Measurements from ENCODE around the gene C9orf57. TPM values are rescaled to one million over a fixed set of nuclear protein-coding genes. Genes with fewer than 3 reads are reported as not detected.
"Not testable (repeated sequence)": the region's sequence is repeated elsewhere in the genome, so short reads cannot be mapped to it uniquely, and the experiment has no call there.

The C9orf57 gene
- total and polyA plus RNA-seq, 7 donors: 0.60 TPM; not detected in 6

DNA sequence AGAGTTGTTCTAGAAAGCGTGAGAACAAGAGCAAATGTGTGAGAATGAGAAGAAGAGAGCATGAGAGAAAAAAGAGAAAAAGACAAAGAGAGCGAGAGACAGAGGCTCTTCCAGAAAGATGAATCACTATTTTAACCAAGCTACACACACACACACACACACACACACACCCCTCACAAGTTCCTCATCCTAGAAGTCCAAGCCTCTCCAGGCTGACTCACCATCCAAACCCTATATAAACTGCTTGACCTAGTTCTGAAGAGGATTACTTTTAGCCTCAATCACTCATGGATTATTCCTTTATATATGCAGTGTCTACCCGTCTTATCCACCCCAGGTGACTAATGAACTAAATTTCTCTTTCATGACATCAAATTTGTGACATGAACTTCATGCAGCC is 37.6 kb downstream of the C9orf57 start:
- intact Hi-C loops (cut with DNase I): no loop called here
- H3K27ac ChIP-seq: no peak overlapping the region
- 53 to 83% methylated on average over 3 of the region's 3 CpGs for WGBS, 2 donors
- H3K9me3 ChIP-seq: no peaks in the 10 kb centered on the region
- no peak for TF ChIP-seq EP300 (IDR thresholded peaks at IDR 0.05)
- no peaks in the 10 kb centered on the region for H3K27me3 ChIP-seq
- no peak overlapping the region for H3K4me3 ChIP-seq
- no peaks in the 10 kb centered on the region for H3K36me3 ChIP-seq
- peaks cover 0 to 4% (median 0%) of the 10 kb centered on the region in 4 donors for H3K4me1 ChIP-seq
- no peak for DNase-seq

DNA sequence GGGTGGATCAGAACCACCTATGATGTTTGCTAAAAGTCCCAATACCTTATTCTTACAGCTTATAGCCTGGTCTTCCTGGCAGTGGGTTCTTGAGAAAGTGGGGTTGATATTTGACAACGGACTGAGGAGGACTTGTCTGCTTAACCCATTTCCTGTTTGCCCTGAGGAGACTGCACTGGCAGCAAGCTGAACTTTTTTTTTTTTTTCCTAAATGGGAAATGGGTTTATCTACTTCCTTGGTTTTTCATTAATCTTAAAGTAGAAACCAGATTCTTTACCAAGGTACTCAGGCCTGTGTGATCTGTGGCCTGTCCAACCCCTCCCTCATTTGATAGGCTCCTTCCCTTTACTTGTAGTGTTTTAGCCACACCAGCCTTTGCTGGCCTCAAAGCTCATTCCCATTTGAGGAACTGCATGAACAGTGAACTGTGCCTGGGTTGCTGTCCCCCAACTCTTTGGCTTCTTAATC is 47.1 kb downstream of the C9orf57 start:
- no peaks in the 10 kb centered on the region for H3K9me3 ChIP-seq
- whole genome bisulfite sequencing, 2 donors: 9 to 29% methylated on average over 1 of the region's 1 CpG
- no peaks in the 10 kb centered on the region for H3K4me1 ChIP-seq
- no peaks in the 10 kb centered on the region for H3K27me3 ChIP-seq
- TF ChIP-seq EP300 (IDR thresholded peaks at IDR 0.05): no peak
- TF ChIP-seq, protein P1, sequence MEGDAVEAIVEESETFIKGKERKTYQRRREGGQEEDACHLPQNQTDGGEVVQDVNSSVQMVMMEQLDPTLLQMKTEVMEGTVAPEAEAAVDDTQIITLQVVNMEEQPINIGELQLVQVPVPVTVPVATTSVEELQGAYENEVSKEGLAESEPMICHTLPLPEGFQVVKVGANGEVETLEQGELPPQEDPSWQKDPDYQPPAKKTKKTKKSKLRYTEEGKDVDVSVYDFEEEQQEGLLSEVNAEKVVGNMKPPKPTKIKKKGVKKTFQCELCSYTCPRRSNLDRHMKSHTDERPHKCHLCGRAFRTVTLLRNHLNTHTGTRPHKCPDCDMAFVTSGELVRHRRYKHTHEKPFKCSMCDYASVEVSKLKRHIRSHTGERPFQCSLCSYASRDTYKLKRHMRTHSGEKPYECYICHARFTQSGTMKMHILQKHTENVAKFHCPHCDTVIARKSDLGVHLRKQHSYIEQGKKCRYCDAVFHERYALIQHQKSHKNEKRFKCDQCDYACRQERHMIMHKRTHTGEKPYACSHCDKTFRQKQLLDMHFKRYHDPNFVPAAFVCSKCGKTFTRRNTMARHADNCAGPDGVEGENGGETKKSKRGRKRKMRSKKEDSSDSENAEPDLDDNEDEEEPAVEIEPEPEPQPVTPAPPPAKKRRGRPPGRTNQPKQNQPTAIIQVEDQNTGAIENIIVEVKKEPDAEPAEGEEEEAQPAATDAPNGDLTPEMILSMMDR (IDR thresholded peaks at IDR 0.05): no peak
- TF ChIP-seq POLR2AphosphoS5 (IDR thresholded peaks at IDR 0.05): no peak
- TF ChIP-seq POLR2A (IDR thresholded peaks at IDR 0.05): no peak
- intact Hi-C loops (cut with DNase I): no loop called here
- H3K27ac ChIP-seq: no peak overlapping the region
- DNase-seq: no peak
- no peaks in the 10 kb centered on the region for H3K36me3 ChIP-seq
- no peak overlapping the region for H3K4me3 ChIP-seq

DNA sequence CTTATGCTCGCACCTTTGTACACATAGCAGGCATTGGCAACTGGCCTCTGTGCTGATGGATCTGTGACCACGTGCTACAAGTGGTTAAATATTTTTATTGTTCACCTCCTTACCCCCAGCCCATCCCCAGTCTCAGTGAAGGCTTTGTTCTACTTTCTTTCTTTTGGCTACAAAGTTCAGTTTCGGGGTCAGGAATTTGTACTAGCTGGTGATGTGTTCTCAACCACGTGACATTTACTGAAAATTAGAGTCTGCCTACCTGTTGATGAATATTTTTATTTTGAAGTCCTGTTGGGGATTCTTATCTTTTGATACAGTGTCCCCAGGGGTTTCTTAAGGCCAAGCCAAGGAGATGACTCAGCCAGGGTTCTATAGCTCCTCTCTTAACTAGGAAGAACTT is 47.8 kb downstream of the C9orf57 start:
- no peaks in the 10 kb centered on the region for H3K4me1 ChIP-seq
- intact Hi-C loops (cut with DNase I): no loop called here
- no peak for DNase-seq
- 52 to 80% methylated on average over 4 of the region's 4 CpGs for WGBS, 2 donors
- no peak overlapping the region for H3K27ac ChIP-seq
- H3K9me3 ChIP-seq: no peaks in the 10 kb centered on the region
- H3K4me3 ChIP-seq: no peak overlapping the region
- H3K27me3 ChIP-seq: no peaks in the 10 kb centered on the region
- no peak for TF ChIP-seq POLR2A (IDR thresholded peaks at IDR 0.05)
- H3K36me3 ChIP-seq: no peaks in the 10 kb centered on the region

DNA sequence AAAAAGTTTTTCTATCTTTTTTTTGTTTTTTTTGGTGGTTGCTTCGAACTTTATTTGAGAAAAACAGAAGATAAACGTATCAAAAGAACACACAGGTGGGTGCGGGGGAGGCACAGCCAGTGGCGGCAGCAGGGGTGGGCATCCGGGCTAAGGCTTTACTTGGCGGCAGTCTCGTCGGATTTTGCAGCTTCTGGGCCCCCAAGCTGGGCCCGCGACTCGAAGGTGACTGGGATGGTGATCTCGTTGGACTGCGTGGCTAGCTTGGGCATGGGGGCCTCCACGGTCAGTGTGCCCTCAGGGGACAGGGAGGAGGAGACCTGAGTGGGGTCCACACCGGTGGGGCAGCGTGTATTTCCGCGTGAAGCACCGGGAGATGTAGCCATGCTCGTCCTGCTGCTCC is 52.7 kb downstream of the C9orf57 start:
- H3K36me3 ChIP-seq; H3K4me3 ChIP-seq; H3K4me1 ChIP-seq; H3K27me3 ChIP-seq; intact Hi-C loops (cut with DNase I); DNase-seq; H3K27ac ChIP-seq; H3K9me3 ChIP-seq: not testable (repeated sequence)
- WGBS, 2 donors: 90 to 92% methylated on average over 20 of the region's 20 CpGs

DNA sequence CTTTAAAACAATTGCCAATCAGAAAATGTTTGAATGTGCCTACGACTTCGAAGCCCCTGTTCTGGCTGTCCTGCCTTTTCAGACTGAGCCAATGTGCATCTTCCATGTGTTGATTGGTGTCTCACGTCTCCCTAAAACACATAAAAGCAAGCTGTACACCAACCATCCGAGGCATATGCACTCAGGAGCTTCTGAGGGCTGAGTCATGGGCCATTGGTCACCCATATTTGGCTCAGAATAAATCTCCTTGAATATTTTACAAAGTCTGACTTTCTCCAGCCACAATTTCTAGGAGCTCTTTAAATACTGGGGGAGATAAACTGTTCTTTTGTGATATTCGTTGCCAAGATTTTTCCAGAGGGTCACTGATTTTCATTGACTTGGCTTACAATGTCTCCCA is 53.9 kb downstream of the C9orf57 start:
- Histone ChIP-seq H3K27ac (no peak overlapping the region), H3K4me3 (no peak overlapping the region), H3K9me3 (no peaks in the 10 kb centered on the region), H3K27me3 (no peaks in the 10 kb centered on the region), H3K4me1 (no peaks in the 10 kb centered on the region), H3K36me3 (no peaks in the 10 kb centered on the region)
- no peak for DNase-seq
- intact Hi-C loops (cut with DNase I): no loop called here
- WGBS, 2 donors: 79 to 84% methylated on average over 5 of the region's 5 CpGs
- no peak for TF ChIP-seq POLR2A (IDR thresholded peaks at IDR 0.05)
- no peak for TF ChIP-seq POLR2AphosphoS5 (IDR thresholded peaks at IDR 0.05)
- TF ChIP-seq, protein P1 (IDR thresholded peaks at IDR 0.05): no peak
- TF ChIP-seq EP300 (IDR thresholded peaks at IDR 0.05): no peak

DNA sequence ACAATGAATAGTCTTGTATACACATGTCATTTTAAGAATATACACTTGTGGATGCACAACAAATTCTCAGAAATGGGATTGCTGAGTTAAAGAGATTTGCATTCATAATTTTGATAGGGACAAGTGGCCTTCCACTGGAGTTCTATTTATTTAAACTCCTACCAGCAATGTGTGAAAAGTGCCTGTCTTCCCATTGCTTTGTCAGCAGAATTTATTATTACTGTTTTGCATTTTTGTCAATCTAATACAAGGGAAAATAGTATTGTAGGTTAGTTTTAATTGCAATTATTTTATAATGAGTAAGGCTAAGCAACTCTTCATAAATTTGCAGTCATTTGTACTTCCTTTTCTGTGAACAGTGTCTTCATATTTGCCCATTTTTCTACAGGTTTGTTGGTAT is 55.0 kb downstream of the C9orf57 start:
- Histone ChIP-seq H3K9me3 (no peaks in the 10 kb centered on the region), H3K4me1 (no peaks in the 10 kb centered on the region), H3K36me3 (no peaks in the 10 kb centered on the region), H3K27ac (no peak overlapping the region), H3K27me3 (no peaks in the 10 kb centered on the region), H3K4me3 (no peak overlapping the region)
- no peak for TF ChIP-seq EP300 (IDR thresholded peaks at IDR 0.05)
- TF ChIP-seq POLR2A (IDR thresholded peaks at IDR 0.05): no peak
- TF ChIP-seq, protein P1 (IDR thresholded peaks at IDR 0.05): no peak
- TF ChIP-seq POLR2AphosphoS5 (IDR thresholded peaks at IDR 0.05): no peak
- intact Hi-C loops (cut with DNase I): no loop called here
- DNase-seq: no peak

Small RNAs within 50 kb of the gene (small RNA-seq; reads per million reads assigned to genes)
- 0 reads per million in 3 donors for gene HSPB1P1

Other genes starting within 250 kb of the C9orf57 start
- 10 to 100 TPM; 12.4 to 19.9 (median 17.3) TPM for gene ABHD17B, start 149.4 kb downstream of the C9orf57 start, total RNA-seq
- gene ABHD17B, start 149.4 kb downstream of the C9orf57 start, polyA plus RNA-seq: 10 to 100 TPM; 15.5 to 35.1 (median 16.8) TPM
- 10 to 100 TPM in 3 of 4 donors, 1 to 10 TPM in 1; 8.8 to 13.3 (median 12.2) TPM for gene C9orf85, start 149.0 kb downstream of the C9orf57 start, total RNA-seq
- 10 to 100 TPM; 15.8 to 40.0 (median 19.8) TPM for gene C9orf85, start 149.0 kb downstream of the C9orf57 start, polyA plus RNA-seq
- under 1 TPM in 2 of 4 donors, not detected in 2; under 0.01 to 0.27 TPM for gene GDA, start 88.8 kb upstream of the C9orf57 start, total RNA-seq
- gene GDA, start 88.8 kb upstream of the C9orf57 start, polyA plus RNA-seq: 10 to 100 TPM; 16.0 to 63.1 (median 22.8) TPM

Measured in sigmoid colon (tissue), 7 donors.